Measurements from ENCODE around the gene SPACDR. TPM values are rescaled to one million over a fixed set of nuclear protein-coding genes. Genes with fewer than 3 reads are reported as not detected.

The SPACDR gene
- total RNA-seq, 1 experiment from 2014 or later, result 1.5 TPM

GRCh38 chr7:100486111-100486636 lies 22.1 kb upstream of the SPACDR start:
- no peaks in the 10 kb centered on the region for H3K27me3 ChIP-seq (ENCODE audit: control insufficient read depth, insufficient read depth, low read length)
- ATAC-seq, result no peak
- H3K4me1 ChIP-seq (ENCODE audit: control insufficient read depth, insufficient read depth, low read length), result peaks cover 25% of the 10 kb centered on the region
- H3K27ac ChIP-seq (ENCODE audit: low read length), result 0 out of 2 replicates have a peak overlapping the region, but pooled peaks have one; percentile 24
- ChIA-PET POLR2A (no interaction called here), CTCF (no interaction called here)
- intact Hi-C loops (cut with micrococcal nuclease; ENCODE audit: unreplicated experiment), result no loop called here
- H3K9me3 ChIP-seq (ENCODE audit: control insufficient read depth, insufficient read depth, low read depth, low read length), result no peaks in the 10 kb centered on the region
- H3K4me3 ChIP-seq (ENCODE audit: low read depth in 2 of 2, low read length in 2 of 2), result no peak overlapping the region
- no peak for TF ChIP-seq SIN3A (IDR thresholded peaks at IDR 0.05; ENCODE audit: borderline replicate concordance, insufficient read depth, low read depth, low read length)
- TF ChIP-seq CTCF (IDR thresholded peaks at IDR 0.05), result no peak
- no peak for TF ChIP-seq TCF7L2 (IDR thresholded peaks at IDR 0.05; ENCODE audit: low read depth, low read length)
- no peak for TF ChIP-seq POLR2AphosphoS5 (IDR thresholded peaks at IDR 0.05; ENCODE audit: low read depth, low read length)
- TF ChIP-seq REST (IDR thresholded peaks at IDR 0.05; ENCODE audit: insufficient read depth in 1 of 2, low read depth in 2 of 2, low read length in 1 of 2), result no peak
- in situ Hi-C loops (cut with HindIII; ENCODE audit: low pct_unique_long_range_greater_than_20kb, low sequenced_read_pairs), result no loop called here
- H3K36me3 ChIP-seq (ENCODE audit: control insufficient read depth, insufficient read depth, low read length), result no peaks in the 10 kb centered on the region
- BruUV-seq (replicated peaks), result no TSS peak
- no peak for DNase-seq (ENCODE audit: low read depth, low spot score)

GRCh38 chr7:100485471-100485876 lies 21.4 kb upstream of the SPACDR start:
- no peaks in the 10 kb centered on the region for H3K27me3 ChIP-seq (ENCODE audit: control insufficient read depth, insufficient read depth, low read length)
- no peak for TF ChIP-seq CTCF (IDR thresholded peaks at IDR 0.05)
- TF ChIP-seq POLR2AphosphoS5 (IDR thresholded peaks at IDR 0.05; ENCODE audit: low read depth, low read length), result no peak
- no peak for TF ChIP-seq REST (IDR thresholded peaks at IDR 0.05; ENCODE audit: insufficient read depth in 1 of 2, low read depth in 2 of 2, low read length in 1 of 2)
- TF ChIP-seq TCF7L2 (IDR thresholded peaks at IDR 0.05; ENCODE audit: low read depth, low read length), result no peak
- no peak for TF ChIP-seq SIN3A (IDR thresholded peaks at IDR 0.05; ENCODE audit: borderline replicate concordance, insufficient read depth, low read depth, low read length)
- POLR2A ChIA-PET, result no interaction called here
- in situ Hi-C loops (cut with HindIII; ENCODE audit: low pct_unique_long_range_greater_than_20kb, low sequenced_read_pairs), result no loop called here
- intact Hi-C loops (cut with micrococcal nuclease; ENCODE audit: unreplicated experiment), result no loop called here
- H3K4me1 ChIP-seq (ENCODE audit: control insufficient read depth, insufficient read depth, low read length), result peaks cover 25% of the 10 kb centered on the region
- no peak for ATAC-seq
- DNase-seq (ENCODE audit: low read depth, low spot score), result no peak
- no peaks in the 10 kb centered on the region for H3K9me3 ChIP-seq (ENCODE audit: control insufficient read depth, insufficient read depth, low read depth, low read length)
- H3K4me3 ChIP-seq (ENCODE audit: low read depth in 2 of 2, low read length in 2 of 2), result no peak overlapping the region
- no TSS peak for BruUV-seq (replicated peaks)
- no peaks in the 10 kb centered on the region for H3K36me3 ChIP-seq (ENCODE audit: control insufficient read depth, insufficient read depth, low read length)
- CTCF ChIA-PET, result interaction anchor here (0.9 kb wide), 1 partner anchor 16 kb away, joined by 3 read pairs; no protein-coding TSS in a partner anchor
- peak overlapping the region; percentile 24; the same call in 1 of the 2 replicates for H3K27ac ChIP-seq (ENCODE audit: low read length)

All from Panc1 (cell line).